ENCODE measurements around the gene RGS17. TPM values are rescaled to one million over a fixed set of nuclear protein-coding genes. Genes with fewer than 3 reads are reported as not detected.

RGS17 gene
- total RNA-seq, 3 donors from 2014 or later = 0.29 to 1.8 (median 0.66) TPM

GRCh38 chr6:153058909-153059308 lies 72.2 kb downstream of the RGS17 start:
- TF ChIP-seq POLR2A (IDR thresholded peaks at IDR 0.05) (no peak), POLR2AphosphoS5 (IDR thresholded peaks at IDR 0.05) (no peak)
- TF ChIP-seq, protein P1, sequence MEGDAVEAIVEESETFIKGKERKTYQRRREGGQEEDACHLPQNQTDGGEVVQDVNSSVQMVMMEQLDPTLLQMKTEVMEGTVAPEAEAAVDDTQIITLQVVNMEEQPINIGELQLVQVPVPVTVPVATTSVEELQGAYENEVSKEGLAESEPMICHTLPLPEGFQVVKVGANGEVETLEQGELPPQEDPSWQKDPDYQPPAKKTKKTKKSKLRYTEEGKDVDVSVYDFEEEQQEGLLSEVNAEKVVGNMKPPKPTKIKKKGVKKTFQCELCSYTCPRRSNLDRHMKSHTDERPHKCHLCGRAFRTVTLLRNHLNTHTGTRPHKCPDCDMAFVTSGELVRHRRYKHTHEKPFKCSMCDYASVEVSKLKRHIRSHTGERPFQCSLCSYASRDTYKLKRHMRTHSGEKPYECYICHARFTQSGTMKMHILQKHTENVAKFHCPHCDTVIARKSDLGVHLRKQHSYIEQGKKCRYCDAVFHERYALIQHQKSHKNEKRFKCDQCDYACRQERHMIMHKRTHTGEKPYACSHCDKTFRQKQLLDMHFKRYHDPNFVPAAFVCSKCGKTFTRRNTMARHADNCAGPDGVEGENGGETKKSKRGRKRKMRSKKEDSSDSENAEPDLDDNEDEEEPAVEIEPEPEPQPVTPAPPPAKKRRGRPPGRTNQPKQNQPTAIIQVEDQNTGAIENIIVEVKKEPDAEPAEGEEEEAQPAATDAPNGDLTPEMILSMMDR (IDR thresholded peaks at IDR 0.05) = no peak
- intact Hi-C loops (cut with DNase I; ENCODE audit: low total_unique reads) = no loop called here

DNA sequence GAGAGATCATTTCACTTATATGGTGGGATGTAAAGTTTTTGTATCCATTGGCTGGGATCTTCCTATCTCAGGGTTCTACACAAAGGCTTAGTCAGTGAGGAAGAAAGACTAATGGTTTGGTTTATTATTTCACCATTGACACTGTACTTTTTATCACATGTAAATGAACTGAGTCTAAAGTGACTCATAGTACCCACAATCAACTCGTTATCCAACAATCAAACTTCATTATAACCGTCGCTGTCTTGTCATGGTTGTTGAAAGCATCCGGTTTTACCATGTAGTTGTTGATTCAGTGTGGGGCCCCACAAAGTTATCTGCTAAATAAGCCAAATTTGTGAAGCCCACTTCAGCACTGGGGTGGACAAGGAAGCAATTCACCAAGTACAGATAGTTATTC lies 72.8 kb downstream of the RGS17 start:
- H3K9me3 ChIP-seq = peaks cover 0 to 1% of the 10 kb centered on the region in 2 donors
- no peaks in the 10 kb centered on the region for H3K4me1 ChIP-seq
- no peak for DNase-seq (ENCODE audit: low spot score in 2 of 2)
- TF ChIP-seq, protein P1 (IDR thresholded peaks at IDR 0.05) = no peak
- TF ChIP-seq POLR2A (IDR thresholded peaks at IDR 0.05) = no peak
- TF ChIP-seq POLR2AphosphoS5 (IDR thresholded peaks at IDR 0.05) = no peak
- H3K4me3 ChIP-seq = no peak overlapping the region
- intact Hi-C loops (cut with DNase I; ENCODE audit: low total_unique reads) = no loop called here
- no peak overlapping the region for H3K27ac ChIP-seq
- H3K27me3 ChIP-seq = no peaks in the 10 kb centered on the region
- no peaks in the 10 kb centered on the region for H3K36me3 ChIP-seq

More at GRCh38 chr6:153058909-153059308, 72.2 kb downstream of the RGS17 start:
- no peak for DNase-seq (ENCODE audit: low spot score in 2 of 2)
- Histone ChIP-seq H3K4me1 (no peaks in the 10 kb centered on the region), H3K4me3 (no peak overlapping the region), H3K36me3 (no peaks in the 10 kb centered on the region), H3K9me3 (peaks cover 0 to 8% of the 10 kb centered on the region in 2 donors), H3K27me3 (no peaks in the 10 kb centered on the region), H3K27ac (no peak overlapping the region)

DNA sequence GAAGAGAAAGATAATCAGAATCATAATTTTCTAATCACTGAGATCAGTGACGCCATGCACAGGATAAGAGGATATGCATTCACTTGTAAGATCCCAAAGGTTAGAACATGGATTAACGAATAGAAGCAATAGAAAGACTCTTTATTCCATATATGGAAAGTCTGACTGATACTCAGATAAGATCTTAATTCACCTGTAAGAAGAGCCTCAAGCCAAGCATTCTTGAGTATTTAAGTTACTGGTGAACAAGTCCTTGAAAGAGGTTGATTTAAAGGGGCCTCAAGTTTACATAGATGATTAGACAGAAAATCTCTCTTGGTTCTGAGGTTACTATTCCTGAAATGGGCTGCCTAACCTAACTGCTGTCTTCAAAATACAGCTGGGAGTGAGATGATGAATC lies 74.8 kb downstream of the RGS17 start:
- TF ChIP-seq, protein P1 (IDR thresholded peaks at IDR 0.05) = no peak
- no peak for TF ChIP-seq POLR2AphosphoS5 (IDR thresholded peaks at IDR 0.05)
- Histone ChIP-seq H3K4me1 (no peaks in the 10 kb centered on the region), H3K4me3 (no peak overlapping the region), H3K9me3 (peaks cover 0 to 1% of the 10 kb centered on the region in 2 donors), H3K27ac (no peak overlapping the region), H3K27me3 (no peaks in the 10 kb centered on the region), H3K36me3 (no peaks in the 10 kb centered on the region)
- intact Hi-C loops (cut with DNase I; ENCODE audit: low total_unique reads) = no loop called here
- DNase-seq (ENCODE audit: low spot score in 2 of 2) = no peak

DNA sequence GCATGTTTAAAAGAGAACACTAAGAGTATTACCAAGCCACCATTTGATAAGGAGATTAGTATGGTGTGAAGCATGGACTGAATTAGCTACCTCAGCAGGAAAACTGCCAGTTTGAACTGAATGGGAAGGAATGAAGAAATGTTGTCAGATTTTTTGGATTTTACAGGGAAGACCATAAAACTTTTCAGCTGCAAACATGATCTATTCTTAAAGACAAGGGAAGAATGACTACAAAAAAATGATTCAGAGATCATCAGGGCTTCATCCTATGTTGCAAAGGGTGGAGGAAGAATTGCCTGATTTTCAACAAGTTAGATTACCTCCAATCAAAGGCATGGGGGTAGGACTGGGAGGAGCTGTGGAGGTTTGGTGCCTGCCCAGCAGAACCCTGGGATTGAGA lies 79.3 kb downstream of the RGS17 start:
- no peaks in the 10 kb centered on the region for H3K27me3 ChIP-seq
- DNase-seq (ENCODE audit: low spot score in 2 of 2) = no peak
- no peak overlapping the region for H3K4me3 ChIP-seq
- intact Hi-C loops (cut with DNase I; ENCODE audit: low total_unique reads) = no loop called here
- H3K36me3 ChIP-seq = no peaks in the 10 kb centered on the region
- no peak for TF ChIP-seq POLR2AphosphoS5 (IDR thresholded peaks at IDR 0.05)
- TF ChIP-seq, protein P1 (IDR thresholded peaks at IDR 0.05) = no peak
- TF ChIP-seq POLR2A (IDR thresholded peaks at IDR 0.05) = no peak
- no peak overlapping the region for H3K27ac ChIP-seq
- no peaks in the 10 kb centered on the region for H3K4me1 ChIP-seq
- H3K9me3 ChIP-seq = peaks cover 0 to 6% of the 10 kb centered on the region in 2 donors

DNA sequence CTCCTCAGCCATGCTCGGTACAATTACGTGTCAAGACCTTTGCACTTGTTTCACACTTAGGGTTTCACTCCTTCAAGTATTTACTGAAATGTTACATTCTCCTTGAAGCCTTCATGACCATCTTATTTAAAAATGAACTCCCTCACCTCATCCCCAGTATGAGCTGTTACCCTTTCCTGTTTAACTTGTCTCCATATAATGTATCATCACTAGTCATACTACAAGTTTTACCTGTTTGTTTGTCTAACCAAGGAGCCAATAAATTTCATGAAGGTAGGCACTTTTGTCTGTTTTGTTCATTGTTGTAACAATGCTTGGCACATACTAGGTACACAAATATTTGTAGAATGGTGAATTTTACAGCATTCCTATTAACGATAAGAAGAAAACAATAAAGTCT lies 82.5 kb downstream of the RGS17 start:
- intact Hi-C loops (cut with DNase I; ENCODE audit: low total_unique reads) = no loop called here
- no peak for DNase-seq (ENCODE audit: low spot score in 2 of 2)
- H3K27ac ChIP-seq = no peak overlapping the region
- no peak overlapping the region for H3K4me3 ChIP-seq
- H3K9me3 ChIP-seq = peaks cover 0 to 6% of the 10 kb centered on the region in 2 donors
- TF ChIP-seq POLR2A (IDR thresholded peaks at IDR 0.05) (no peak), POLR2AphosphoS5 (IDR thresholded peaks at IDR 0.05) (no peak)
- TF ChIP-seq, protein P1 (IDR thresholded peaks at IDR 0.05) = no peak
- no peaks in the 10 kb centered on the region for H3K4me1 ChIP-seq
- H3K27me3 ChIP-seq = no peaks in the 10 kb centered on the region
- no peaks in the 10 kb centered on the region for H3K36me3 ChIP-seq

Measured in breast epithelium (tissue), 4 donors.